ENCODE results near the gene EXOC1.

The EXOC1 gene

DNA sequence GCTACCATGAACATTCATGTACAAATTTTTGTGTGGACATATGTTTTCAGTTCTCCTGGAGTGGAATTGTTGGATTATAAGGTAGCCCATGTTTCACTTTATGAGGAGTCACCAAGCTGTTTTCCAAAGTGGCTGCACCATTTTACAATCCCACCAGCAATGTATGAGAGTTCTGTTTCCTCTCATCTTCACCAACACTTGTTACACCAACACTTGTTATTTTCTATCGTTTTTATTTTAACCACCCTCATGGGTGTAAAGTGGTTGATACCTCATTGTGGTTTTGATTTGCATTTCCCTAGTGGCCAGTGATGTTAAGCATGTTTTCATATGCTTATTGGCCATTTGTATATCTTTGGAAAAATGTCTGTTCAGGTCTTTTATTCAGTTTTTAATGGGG lies 4.1 kb downstream of the EXOC1 start:
- no peak for DNase-seq (ENCODE audit: low spot score)

DNA sequence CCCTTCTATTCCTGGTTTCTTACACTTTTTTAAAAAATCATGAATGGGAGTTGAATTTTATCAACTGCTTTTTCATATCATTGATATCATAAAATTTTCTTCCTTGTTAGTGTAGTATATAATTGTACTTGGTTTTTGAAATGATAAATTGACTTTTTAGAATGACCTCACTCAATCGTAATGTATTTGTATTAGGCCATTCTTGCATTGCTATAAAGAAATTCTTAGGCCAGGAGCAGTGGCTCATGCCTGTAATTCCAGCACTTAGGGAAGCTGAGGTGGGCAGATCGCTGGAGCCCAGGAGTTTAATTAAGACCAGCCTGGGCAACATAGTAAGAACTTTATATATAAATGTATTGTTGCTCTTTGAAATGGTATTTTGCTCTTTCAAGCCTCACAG lies 6.3 kb downstream of the EXOC1 start:
- no peak for DNase-seq (ENCODE audit: low spot score)

DNA sequence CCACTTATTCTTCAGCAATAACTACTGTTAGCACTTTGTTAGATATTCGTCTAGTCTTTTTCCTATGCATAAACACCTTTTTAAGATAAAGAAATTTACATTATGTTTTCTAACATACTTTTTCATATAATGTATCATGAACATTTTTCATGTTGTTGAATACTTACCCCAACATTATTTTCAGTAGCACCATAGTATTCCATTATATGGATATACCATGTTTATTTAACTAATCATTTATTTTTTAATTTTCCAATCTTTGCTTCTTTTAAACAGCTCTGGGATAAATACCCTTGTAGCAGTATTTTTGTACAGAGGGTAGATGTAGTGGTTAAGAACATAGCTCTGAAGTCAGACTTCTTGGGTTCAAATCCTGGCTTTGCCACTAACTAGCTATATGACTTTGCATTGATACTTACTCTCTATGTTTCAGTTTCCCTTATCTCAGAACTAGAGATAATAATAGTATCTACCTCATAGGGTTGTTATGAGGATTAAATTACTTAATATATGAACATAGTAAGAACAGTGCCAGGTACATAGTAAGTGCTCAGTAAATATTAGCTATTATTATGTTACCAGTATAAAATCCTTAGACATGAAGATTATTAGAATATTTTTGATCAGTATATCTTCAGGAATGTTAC lies 11.3 kb downstream of the EXOC1 start:
- no peak for DNase-seq (ENCODE audit: low spot score)

GRCh38 chr4:55865228-55865806 lies 11.9 kb downstream of the EXOC1 start:
- no peak for DNase-seq (ENCODE audit: low spot score)

DNA sequence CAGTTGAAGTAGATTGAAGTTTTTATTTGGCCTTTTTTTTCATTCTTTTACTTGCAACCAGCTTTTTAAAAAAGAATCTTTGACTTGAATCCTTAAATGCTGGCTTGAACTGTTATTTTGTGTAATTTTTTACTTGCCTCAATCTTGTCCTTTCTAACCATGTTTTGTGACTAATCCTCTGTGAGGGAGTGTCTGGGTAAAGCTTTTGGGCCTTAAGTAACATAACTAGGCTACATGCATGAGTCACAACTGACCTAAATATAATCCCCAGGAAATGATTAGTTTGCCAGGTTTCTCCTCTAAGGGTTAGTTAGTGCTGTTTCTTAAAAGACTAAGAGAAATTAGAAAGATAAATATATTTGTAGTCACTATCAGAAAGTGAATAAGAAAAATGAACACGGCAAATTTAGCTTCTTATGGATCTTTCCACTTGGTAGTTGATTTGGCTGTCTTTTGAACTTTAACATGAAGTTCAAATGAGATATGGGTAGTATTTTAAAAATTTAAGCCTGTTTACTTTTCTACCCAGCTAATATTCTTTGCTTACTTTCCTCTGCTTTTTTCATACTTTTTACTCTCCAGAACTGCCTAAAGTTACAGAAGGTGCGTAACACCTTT lies 13.0 kb downstream of the EXOC1 start:
- no peak for DNase-seq (ENCODE audit: low spot score)

DNA sequence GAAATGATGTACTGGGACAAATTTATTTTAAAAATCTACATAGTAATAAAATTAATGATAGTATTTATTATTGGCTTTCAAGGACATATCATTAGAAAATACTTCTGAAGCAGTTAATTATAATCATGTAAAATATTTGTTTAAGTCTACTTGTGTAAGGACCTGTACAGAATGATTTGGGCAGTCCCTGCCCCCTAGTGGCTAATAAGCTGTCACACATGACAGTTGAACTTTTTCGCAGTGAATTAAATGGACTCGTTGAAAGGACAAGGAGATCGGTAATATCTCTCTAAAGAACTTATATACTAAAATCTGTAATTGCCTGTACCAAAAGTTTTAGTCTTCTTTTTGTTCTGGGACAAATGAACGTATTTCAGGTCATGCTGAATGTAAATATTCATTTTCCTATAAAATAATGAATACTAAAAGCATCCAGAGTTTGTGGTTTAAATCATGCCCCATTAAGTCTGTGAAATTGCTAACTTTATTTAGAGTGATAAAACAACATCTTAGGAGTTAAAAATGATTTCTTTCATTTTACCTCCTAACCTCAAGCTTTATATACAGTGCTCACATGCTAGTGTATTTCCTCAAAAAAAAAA lies 13.6 kb downstream of the EXOC1 start:
- no peak for DNase-seq (ENCODE audit: low spot score)

DNA sequence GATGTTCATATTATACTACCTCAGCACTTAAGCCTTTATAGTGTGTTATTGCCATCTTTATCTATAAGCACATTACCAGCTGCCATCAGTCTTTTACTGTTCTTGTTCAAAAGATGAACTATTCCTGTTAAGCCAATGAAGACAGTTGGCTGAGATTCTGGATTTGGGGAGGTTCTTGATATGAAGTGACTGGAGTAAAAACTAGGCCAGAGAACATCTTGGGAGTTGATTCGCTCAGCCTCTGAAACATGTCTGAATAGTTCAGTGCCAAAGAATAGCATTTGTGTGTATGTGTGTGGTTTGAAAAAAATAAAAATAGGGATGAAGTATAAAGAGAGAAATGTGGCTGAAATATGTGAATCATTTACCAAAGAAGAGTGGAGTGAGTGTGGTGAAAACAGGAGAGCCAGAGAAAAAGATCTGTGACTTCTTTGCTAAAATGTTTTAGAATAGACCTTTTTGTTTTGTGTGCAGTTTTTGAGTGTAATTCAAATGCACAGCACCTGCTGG lies 15.2 kb downstream of the EXOC1 start:
- no peak for DNase-seq (ENCODE audit: low spot score)

- DNase-seq (ENCODE audit: low spot score): no peak
Observed at GRCh38 chr4:55871299-55871800, 17.9 kb downstream of the EXOC1 start.

- no peak for DNase-seq (ENCODE audit: low spot score)
Observed at GRCh38 chr4:55874831-55875230, 21.4 kb downstream of the EXOC1 start.

DNA sequence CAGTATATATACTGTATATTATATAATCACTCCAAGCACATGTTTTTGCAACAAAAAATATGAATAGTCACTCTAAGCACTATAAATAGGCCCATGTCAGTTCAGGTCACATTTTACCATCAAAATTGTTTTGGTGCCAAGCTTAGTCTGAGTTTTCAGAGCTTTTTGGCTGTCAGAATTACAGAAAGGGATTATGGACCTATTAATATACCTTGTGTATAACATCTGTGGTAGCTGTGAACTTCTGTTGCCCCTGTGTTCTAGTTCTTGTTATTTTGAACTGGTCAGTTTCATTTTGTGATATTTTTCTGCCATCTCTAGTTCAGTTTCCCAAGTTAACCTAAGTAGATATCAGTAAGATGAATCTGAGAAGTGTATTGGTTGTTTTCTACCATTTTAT lies 22.9 kb downstream of the EXOC1 start:
- DNase-seq (ENCODE audit: low spot score): no peak

DNA sequence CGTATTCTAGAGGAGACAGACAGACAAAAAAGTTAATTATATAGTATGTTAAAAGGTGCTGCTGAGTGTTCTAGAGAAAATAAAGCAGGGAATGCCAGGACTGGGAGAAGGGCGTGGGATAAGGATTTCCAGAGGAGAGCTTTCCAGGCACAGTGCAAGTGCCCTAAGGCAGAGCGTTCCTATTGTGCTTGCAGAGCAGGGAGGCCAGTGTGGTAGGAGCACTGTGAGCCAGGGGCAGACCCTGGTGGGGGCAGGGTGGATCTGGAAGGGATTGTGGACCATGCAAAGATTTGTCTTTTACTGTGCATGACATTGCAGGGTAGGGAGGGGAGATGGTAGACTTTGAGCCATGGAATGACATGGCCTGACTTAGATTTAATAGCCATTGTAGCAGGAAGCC lies 25.8 kb downstream of the EXOC1 start:
- DNase-seq (ENCODE audit: low spot score): no peak

DNA sequence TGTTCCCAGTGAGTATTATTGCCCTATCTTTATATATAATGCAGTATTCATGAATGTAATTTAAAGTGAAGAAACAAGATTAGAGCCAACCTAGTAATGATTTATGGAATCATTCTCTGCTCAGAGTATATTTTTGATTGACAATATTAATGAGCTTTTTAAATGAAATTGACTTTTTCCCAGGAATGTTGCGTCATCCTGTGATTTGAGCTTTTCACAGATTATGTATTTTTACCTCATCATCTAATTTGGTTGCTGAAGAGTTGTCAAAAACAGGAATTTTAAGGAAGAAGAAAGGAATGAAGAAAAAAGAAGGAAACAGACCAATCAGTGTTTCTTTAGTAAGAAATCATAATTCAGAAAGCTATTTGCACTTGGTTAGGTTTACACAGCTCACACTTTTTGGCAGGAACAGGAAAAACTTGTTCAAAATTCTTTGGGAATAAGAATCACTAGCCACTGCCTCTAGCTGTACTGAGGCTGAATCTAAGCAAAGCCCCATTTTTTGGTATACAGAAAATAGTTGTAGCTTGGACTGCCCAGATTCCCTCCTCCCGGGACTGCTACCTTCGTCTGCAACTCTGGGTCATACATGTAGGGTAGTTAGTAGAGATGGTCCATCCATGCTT lies 27.3 kb downstream of the EXOC1 start:
- no peak for DNase-seq (ENCODE audit: low spot score)

GRCh38 chr4:55884093-55884850 lies 30.8 kb downstream of the EXOC1 start:
- no peak for DNase-seq (ENCODE audit: low spot score)

- DNase-seq (ENCODE audit: low spot score): no peak
Observed at GRCh38 chr4:55884851-55885219, 31.4 kb downstream of the EXOC1 start.

DNA sequence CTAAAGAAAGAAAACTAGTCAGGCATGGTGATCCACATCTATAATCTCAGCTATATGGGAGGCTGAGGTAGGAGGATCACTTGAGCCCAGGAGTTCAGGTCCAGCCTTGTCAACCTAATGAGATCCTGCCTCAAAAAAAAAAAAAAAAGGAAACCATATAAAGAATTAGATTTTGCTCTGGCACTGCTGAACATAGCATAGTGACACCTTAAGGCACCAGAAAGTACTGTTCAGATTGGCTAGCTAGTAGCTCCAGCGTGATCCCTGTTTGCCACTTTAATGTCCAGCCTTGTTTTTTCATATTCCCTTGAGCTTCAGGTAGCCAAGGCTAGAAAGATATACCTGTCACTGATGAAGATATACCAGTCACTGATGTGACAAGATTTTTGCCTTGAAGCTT lies 34.1 kb downstream of the EXOC1 start:
- DNase-seq (ENCODE audit: low spot score): no peak

GRCh38 chr4:55892156-55892555 lies 38.7 kb downstream of the EXOC1 start:
- no peak for DNase-seq (ENCODE audit: low spot score)

- no peak for DNase-seq (ENCODE audit: low spot score)
Observed at GRCh38 chr4:55896622-55897021, 43.2 kb downstream of the EXOC1 start.

DNA sequence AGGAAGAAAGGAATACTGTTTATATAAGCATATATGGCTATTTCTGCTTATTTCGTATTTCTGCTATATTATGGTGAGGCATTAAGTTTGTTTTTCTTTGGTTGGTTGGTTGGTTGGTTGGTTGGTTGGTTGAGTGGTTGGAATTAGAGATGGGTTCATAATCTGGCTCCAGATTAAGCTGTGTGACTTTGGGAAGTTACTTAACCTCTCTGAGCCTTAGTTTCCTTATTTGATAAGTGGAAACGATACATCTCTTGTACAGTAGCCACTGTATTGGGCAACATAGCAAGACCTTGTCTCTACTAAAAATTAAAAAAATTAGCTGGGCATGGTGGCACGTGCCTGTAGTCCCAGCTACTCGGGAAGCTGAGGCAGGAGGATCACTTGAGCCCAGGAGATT lies 49.2 kb downstream of the EXOC1 start:
- no peak for DNase-seq (ENCODE audit: low spot score)

DNA sequence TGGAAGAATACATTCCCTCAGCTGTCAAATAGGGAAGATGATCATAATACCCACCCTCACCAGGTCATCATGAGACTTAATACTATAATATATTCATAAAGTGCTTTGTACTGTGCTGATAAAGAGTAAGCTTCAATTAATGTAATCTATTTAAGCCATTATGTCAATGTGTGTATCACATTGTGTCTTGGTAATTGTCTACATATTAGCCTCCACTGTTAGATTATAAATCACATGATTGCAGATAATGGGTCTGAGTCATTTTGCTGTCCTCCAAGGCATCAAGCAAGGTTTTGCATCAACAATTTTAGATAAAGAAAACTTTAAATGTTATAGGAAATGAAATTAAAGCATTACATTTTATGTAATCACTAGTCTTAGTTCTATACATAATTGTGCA lies 50.1 kb downstream of the EXOC1 start:
- DNase-seq (ENCODE audit: low spot score): no peak

DNA sequence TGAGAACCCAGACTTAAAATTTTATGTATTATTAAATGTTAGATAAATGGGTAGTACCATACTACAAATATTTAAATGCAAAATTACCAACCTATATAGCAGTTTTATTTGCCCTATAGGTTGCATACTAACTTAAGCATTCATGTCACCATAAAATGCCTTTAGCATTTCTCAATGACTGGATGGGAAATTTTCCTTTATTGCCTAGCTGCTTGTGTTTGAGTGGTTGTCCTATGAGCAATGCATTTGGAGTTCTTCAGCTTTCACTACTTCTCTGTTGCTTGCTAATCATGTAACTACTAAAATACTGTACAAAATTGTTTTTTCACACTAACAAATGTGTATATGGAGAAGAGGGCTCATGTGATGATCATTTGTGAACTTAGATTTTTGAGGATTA lies 51.1 kb downstream of the EXOC1 start:
- DNase-seq (ENCODE audit: low spot score): no peak

- DNase-seq (ENCODE audit: low spot score): no peak
Observed at GRCh38 chr4:55906323-55906722, 52.9 kb downstream of the EXOC1 start.

GRCh38 chr4:55906989-55907388 lies 53.5 kb downstream of the EXOC1 start:
- DNase-seq (ENCODE audit: low spot score): no peak
